T-helper 2 cell treated with Interferon-gamma antibody and Interleukin-4, amounts not matched to agents 5 μg/mL and 100 μg/mL, for 36 hours (primary cell): ENCODE measurements around the gene RAD51B.

Experiments
- DNase-seq: peaks from one replicate; pipeline ENCODE4 v3.0.0; 2021; ENCODE audit warnings: low spot score
- H3K27ac Mint-ChIP-seq: one replicate; pipeline ENCODE4 v1.8.0; 2021; ENCODE audit warnings: mild to moderate bottlenecking, mixed read lengths
- H3K27me3 Mint-ChIP-seq: one replicate; pipeline ENCODE4 v1.8.0; 2021; ENCODE audit warnings: low read depth, mixed read lengths
- H3K36me3 Mint-ChIP-seq: one replicate; pipeline ENCODE4 v1.8.0; 2021; ENCODE audit warnings: low read depth, mixed read lengths
- H3K4me1 Mint-ChIP-seq: one replicate; pipeline ENCODE4 v1.8.0; 2021; ENCODE audit warnings: low read depth, mixed read lengths
- H3K4me3 Mint-ChIP-seq: one replicate; pipeline ENCODE4 v1.8.0; 2022; ENCODE audit warnings: mild to moderate bottlenecking, moderate library complexity, mixed read lengths
- H3K9me3 Mint-ChIP-seq: one replicate; pipeline ENCODE4 v1.8.0; 2021; ENCODE audit warnings: mixed read lengths

The RAD51B gene

DNA sequence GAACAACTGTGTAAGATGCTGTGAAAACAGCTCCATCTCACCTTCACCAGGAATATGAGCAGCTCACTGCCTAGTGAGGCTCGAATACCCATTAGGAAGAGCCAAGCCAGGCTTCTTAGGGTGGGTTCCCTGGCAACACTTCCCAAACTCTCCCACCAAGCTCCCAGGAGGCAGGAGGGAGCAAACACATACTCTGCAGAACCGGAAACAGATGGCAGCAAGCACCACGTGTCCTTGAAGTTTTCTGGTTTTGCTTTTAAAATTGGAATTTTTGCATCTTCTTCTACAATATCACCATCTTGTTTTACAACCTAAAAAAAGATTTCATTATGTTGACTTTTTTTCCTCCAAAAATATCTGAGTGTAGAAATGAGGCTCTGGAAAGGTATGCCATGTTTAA, 786.6 kb downstream of the RAD51B start:
- peaks cover 12% of the 10 kb centered on the region for H3K9me3 Mint-ChIP-seq
- H3K27me3 Mint-ChIP-seq: no peaks in the 10 kb centered on the region
- peaks cover 2% of the 10 kb centered on the region for H3K36me3 Mint-ChIP-seq
- DNase-seq: no peak
- no peak overlapping the region for H3K4me3 Mint-ChIP-seq
- no peak overlapping the region for H3K27ac Mint-ChIP-seq
- peaks cover 5% of the 10 kb centered on the region for H3K4me1 Mint-ChIP-seq

DNA sequence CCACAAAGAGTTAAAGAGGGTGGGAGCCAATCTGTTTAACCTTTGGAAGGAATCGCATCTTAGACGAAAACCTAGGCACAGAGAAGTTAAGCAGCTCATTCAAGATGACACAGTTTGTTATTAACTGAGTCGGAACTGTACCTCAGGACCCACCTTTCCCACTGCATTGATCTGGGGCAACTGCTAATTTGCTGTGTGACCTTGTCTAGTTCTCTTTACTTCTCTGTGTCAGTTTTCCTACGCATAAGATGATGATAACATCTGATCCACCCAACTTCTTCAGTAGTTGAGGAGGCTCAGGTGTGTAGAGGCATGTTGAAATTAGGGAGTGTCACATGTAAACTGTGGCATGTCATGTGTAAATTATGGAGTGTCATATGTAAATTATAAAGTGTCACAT, 787.1 kb downstream of the RAD51B start:
- Mint-ChIP-seq H3K27ac (no peak overlapping the region), H3K36me3 (peaks cover 2% of the 10 kb centered on the region), H3K27me3 (no peaks in the 10 kb centered on the region), H3K4me3 (no peak overlapping the region), H3K4me1 (peaks cover 5% of the 10 kb centered on the region), H3K9me3 (peaks cover 12% of the 10 kb centered on the region)
- DNase-seq: no peak

DNA sequence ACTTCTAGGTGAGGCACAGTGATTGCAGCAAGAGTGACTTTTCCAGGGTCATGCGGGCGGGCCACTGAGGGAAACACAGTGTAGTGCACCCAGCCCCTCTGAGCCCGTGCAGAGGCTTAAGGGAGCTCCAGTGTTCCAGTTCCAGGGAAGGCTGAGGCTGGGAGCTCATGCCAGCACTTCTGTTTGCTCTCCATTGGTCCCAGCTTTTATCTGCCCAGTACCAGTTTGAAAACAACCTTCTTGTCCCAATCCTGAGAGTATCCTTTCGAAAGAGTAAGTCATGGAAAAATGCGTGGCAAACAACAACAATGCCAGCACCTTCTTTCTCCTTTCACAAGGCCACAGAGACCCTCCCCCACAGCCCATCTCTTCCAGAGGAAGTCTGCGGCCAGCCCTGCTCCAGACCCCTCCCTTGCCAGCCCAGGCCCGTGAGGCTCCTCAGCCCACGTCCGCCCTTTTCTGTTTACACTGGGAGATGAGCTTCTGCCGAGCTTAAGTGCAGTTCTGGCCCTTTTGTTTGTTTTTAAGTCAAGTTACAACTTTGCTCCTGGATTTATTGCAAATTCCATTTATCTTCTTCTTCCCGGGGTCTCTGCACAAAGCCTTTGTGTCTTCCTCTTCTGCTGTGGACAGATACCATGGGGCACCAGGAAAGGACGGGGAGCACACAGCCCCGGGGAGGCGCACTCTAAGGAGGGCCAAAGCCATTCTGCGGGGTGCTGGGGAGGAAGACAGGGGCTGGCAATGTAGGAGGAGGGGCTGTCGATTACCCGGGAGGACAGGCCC, 787.7 kb downstream of the RAD51B start:
- Mint-ChIP-seq H3K9me3 (peaks cover 12% of the 10 kb centered on the region), H3K4me3 (no peak overlapping the region), H3K4me1 (peaks cover 5% of the 10 kb centered on the region), H3K27me3 (no peaks in the 10 kb centered on the region), H3K36me3 (peaks cover 2% of the 10 kb centered on the region), H3K27ac (peak overlapping the region; percentile 53)
- no peak for DNase-seq

DNA sequence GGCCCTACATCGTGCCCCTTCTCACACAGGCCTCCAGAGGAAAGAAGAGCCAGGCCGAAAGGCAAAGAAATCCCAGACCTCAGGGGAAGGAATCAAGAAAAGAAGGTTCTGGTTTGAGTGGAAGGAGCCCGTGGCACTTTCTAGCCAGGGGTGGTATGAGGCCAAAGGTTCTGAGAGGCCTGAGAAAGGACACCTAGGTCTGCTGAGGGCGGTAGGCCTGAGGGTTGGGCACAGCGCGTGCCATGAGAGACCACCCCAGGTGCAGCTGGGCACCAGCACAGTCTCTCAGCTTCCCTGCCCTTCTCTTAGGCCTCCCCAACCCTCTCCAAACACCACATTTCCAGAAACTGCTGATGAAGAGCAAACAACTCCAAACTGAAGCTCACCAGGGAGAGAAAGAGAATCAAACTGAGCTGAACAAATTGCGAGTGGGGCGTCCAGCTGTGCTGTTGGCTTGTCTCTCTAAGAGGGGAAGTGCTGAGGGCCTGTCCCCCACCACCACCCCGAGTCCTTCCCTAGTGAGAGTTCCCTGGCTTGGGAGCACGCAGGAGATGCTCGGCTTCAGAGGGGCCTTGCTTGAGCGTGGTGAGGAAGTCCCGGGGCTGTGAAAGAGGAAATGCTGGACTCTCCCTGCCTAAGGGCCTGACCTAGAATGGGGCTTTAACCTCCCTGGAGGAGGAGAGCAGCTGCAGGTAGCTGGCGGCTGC, 788.4 kb downstream of the RAD51B start:
- H3K4me1 Mint-ChIP-seq: peaks cover 5% of the 10 kb centered on the region
- peaks cover 2% of the 10 kb centered on the region for H3K36me3 Mint-ChIP-seq
- H3K4me3 Mint-ChIP-seq: no peak overlapping the region
- peak overlapping the region; percentile 53 for H3K27ac Mint-ChIP-seq
- no peaks in the 10 kb centered on the region for H3K27me3 Mint-ChIP-seq
- peaks cover 12% of the 10 kb centered on the region for H3K9me3 Mint-ChIP-seq
- no peak for DNase-seq

DNA sequence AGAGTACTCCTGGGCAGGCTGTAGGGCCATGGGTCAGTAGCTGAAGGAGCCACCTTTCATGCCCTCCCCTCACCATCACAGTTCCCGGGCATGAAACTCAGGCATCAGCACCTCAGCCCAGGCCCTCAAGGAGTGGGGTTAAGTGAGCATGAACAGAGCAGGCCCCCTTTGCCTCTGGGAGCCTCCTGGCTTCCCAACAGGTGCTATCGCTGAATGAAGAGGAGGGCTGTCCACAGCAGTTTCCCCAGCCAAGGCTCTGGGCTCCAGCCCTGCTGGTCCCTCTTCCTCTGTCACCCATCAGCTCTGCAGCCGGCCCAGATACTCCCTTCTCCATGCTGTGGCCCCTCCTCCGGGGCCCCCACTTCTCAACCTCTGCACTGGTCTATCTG, 789.0 kb downstream of the RAD51B start:
- Mint-ChIP-seq H3K4me1 (peaks cover 5% of the 10 kb centered on the region), H3K27me3 (no peaks in the 10 kb centered on the region), H3K4me3 (no peak overlapping the region), H3K27ac (no peak overlapping the region), H3K36me3 (peaks cover 2% of the 10 kb centered on the region), H3K9me3 (peaks cover 12% of the 10 kb centered on the region)
- DNase-seq: no peak

DNA sequence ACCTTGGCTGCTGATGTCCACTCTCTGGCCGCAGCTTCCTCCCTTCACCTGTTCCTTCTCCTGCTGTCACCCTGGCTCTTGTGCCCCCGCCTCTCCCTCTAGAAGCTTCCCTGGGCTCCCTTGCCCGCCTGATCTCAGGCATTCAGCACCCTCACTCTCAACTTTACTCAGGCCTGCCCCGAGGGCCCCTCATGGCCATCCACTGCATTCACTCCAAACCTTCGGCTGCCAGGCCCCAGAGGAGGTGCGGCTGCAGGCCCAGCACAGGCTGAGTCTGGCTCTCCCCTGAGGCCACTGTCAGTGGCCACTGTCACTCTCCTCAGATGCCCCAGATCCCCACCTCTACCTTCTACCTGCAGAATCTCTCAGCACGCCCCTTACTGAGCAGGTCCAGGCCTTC, 789.4 kb downstream of the RAD51B start:
- peaks cover 2% of the 10 kb centered on the region for H3K36me3 Mint-ChIP-seq
- no peak overlapping the region for H3K4me3 Mint-ChIP-seq
- H3K9me3 Mint-ChIP-seq: peaks cover 16% of the 10 kb centered on the region
- peaks cover 5% of the 10 kb centered on the region for H3K4me1 Mint-ChIP-seq
- no peak overlapping the region for H3K27ac Mint-ChIP-seq
- no peaks in the 10 kb centered on the region for H3K27me3 Mint-ChIP-seq
- no peak for DNase-seq

DNA sequence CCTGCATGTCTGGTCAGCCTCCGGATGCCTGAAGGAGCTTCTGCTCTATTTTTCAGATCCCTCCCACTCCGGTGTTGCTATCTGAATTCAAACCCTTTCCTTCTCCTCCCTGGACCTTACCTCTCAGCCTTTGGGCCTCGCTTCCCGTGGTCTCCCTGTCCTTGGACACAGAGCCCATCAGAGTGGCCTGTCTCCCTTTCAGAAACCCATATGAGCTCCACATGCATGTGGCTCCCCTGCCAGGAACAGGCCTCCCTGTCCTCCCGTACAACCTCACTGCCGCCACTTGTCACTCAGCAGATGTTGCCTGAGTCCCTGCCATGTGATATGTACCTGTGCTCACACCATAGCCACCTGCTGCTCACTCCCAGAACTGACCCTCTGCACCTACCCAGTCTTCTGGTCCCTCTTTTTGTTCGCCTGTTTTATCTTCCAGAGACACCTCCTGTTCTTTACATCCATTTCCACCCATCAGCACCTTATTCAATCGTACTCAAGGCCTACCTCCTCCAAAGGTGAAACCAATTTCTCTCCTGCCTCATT, 790.7 kb downstream of the RAD51B start:
- Mint-ChIP-seq H3K36me3 (peaks cover 2% of the 10 kb centered on the region), H3K27ac (no peak overlapping the region), H3K9me3 (peaks cover 15% of the 10 kb centered on the region), H3K4me3 (no peak overlapping the region), H3K27me3 (no peaks in the 10 kb centered on the region), H3K4me1 (peaks cover 5% of the 10 kb centered on the region)
- DNase-seq: no peak

DNA sequence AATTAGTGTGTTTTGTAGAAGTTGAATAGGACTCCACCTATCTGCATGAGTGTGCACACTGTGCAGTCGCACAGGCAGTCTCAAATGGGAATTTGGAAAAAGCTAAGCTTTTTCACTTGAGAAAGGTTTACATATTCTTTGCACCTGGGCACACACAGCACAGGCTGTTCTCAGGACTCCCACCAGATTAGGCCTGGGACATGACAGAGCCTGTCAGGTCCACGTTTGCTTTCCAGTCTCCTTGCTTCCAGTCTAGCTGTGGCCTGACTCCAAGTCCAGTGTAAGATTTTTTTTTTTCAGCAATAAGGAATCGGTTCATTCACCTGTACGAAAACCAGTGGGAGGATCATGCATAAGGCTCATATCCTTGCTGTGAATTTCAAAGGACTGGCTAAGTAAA, 792.0 kb downstream of the RAD51B start:
- H3K9me3 Mint-ChIP-seq: peaks cover 20% of the 10 kb centered on the region
- no peak for DNase-seq
- peaks cover 3% of the 10 kb centered on the region for H3K36me3 Mint-ChIP-seq
- H3K27me3 Mint-ChIP-seq: no peaks in the 10 kb centered on the region
- peaks cover 5% of the 10 kb centered on the region for H3K4me1 Mint-ChIP-seq
- no peak overlapping the region for H3K4me3 Mint-ChIP-seq
- no peak overlapping the region for H3K27ac Mint-ChIP-seq

DNA sequence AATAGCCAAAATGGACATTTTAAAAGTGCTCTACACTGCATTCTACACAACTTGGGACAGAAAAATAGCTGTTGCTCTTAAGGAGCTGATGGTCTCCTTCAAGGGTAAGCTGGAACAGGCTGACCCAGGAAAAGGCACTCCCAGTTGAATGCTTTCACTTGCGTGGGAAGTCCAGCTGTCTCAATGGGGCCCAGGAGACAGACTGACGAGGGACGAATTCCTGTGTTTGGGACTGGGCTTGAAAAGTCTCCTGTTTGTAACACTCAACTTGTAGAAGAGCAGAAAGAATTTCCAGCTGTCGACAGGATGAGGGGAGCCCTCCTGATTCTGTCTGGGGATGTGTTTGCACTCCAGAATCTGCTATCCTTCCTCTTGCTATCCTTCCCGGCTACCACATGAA, 792.5 kb downstream of the RAD51B start:
- Mint-ChIP-seq H3K4me1 (peaks cover 5% of the 10 kb centered on the region), H3K27me3 (no peaks in the 10 kb centered on the region), H3K9me3 (peaks cover 24% of the 10 kb centered on the region), H3K36me3 (peaks cover 7% of the 10 kb centered on the region), H3K27ac (no peak overlapping the region), H3K4me3 (no peak overlapping the region)
- DNase-seq: no peak

DNA sequence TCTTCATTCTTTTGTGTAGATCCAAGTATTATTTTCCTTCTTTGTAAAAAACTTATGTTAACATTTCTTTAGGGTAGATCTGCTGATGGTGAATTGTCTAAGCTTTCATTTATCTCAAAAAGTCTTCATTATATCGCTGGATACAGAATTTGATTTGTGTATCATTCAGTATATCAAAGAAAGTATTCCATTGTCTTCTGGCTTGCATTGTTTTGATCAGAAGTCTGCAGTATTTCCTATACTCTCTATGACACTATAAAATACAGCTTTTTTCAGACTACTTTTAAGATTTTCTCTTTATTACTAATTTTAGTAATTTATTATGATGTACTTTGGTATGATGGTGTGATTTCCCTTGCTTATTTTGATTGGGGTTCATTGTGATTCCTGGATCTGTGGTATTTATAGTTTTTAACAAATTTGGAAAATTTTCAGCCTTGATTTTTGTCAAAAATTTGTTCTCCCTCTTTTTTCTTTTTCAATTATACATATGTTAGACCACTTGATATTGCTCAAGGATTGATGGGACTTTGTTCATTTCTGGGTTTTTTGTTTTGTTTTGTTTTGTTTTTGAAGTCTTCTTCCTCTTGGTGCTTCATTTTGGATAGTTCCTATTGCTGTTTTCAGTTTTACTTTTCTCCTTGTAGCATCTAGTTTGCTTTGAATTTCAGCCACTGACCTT, 796.8 kb downstream of the RAD51B start:
- Mint-ChIP-seq H3K4me3 (no peak overlapping the region), H3K27me3 (no peaks in the 10 kb centered on the region), H3K4me1 (no peaks in the 10 kb centered on the region), H3K27ac (no peak overlapping the region), H3K36me3 (peaks cover 12% of the 10 kb centered on the region), H3K9me3 (peaks cover 53% of the 10 kb centered on the region)
- DNase-seq: no peak

DNA sequence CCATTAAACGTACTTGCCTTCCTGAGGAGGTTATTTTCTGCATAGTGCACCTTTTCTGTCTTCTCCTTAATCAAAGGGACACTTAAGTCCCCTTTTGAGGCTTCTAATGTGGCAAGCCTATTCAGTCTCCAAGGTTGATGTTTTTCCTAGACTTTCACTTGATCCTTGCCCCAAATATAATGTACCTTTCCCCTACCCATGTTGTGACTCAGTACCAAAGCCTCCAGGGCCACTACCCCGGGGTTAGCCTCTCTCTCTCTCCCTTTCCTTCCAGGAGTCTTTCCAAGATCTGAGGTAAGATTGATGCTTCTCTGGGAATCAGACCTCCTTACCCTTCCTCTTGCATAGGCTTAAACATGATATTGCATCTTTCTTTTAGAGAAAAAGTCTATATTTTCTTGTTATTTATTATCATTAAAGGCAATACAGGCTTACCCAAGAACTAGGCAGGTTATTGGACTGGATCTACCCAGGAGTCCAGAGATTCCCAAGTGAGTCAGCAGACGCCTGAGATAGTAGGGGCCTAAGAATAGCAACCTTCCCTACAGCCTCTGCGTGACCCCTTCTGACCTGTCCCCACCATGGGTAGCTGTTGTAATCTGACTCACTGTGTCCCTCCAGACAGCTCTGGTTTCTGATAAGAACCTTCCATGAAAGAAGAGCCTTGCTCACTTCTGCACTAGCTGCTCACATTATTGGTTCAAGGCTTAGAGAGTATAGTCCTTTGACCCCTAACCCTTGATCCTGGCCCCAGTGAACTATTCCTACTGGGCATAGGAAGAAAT, 800.4 kb downstream of the RAD51B start:
- peaks cover 12% of the 10 kb centered on the region for H3K36me3 Mint-ChIP-seq
- peaks cover 47% of the 10 kb centered on the region for H3K9me3 Mint-ChIP-seq
- H3K4me1 Mint-ChIP-seq: peaks cover 2% of the 10 kb centered on the region
- H3K27me3 Mint-ChIP-seq: no peaks in the 10 kb centered on the region
- H3K4me3 Mint-ChIP-seq: no peak overlapping the region
- no peak overlapping the region for H3K27ac Mint-ChIP-seq
- DNase-seq: no peak

DNA sequence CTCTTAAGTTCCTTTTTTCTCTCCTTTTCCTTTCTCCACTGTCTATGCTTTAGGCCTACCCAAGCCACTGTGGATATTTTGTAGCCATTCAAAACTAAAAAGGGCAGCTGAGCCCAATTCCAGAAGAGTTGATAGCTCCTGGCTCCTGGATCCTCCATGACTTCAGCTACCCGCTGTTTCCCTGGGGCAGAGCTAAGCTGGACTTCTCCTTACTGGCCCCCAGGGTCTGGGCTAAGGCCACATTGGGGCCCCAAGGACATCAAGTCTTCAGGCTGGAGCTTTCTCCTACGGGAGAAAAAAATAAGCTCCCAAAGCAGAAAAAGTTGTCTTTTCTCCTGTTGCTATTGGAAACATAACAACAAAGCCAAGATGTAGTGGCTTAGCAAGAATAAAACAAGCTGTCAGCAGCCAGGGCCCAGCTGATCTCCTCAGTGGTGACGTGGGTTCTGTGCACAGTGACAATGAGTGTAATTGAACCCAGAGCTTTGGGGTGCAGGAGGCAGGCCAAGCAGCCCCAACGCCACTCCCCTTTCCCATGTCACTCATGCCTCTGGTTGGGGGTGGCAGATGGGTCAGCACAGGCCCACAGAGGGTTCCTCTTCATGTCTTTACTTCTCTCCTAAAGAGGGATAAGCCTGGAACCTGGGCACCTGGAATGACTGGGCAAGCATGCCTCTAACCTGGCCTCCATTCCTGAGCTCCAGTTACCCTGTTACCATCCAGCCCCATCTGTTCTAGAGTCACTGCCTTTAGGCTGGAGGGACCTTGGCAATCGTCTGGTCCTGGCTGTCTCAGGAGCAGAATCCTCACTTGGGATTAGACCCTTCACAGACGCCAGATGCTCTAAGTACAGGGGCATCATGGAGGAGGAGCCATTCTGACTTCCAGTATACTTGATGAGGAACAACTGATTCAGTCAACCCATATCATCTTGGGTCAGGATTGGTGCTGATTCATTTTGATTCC, 802.1 kb downstream of the RAD51B start:
- Mint-ChIP-seq H3K27me3 (no peaks in the 10 kb centered on the region), H3K27ac (no peak overlapping the region), H3K36me3 (peaks cover 8% of the 10 kb centered on the region), H3K4me1 (peaks cover 2% of the 10 kb centered on the region), H3K9me3 (peaks cover 36% of the 10 kb centered on the region), H3K4me3 (no peak overlapping the region)
- DNase-seq: no peak

DNA sequence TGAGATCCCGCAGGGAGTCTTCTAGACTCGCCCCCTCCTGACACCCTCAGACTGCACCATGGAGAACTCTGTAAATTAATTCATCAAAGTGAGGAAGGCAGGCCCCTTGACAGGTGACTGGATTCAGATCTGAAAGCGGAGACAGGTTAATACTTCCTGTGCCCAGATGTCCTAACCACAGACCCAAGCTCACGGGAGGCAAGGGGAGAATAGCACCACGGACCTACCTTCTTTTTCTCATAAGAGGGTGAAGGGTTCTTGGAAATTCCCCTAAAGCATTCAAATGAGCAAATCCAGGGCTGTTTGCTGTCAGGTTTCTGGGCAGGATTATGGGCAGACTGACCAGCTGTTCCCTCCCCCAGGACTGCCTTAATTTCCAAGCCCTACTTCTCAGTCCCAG, 803.3 kb downstream of the RAD51B start:
- no peak for DNase-seq
- peaks cover 26% of the 10 kb centered on the region for H3K9me3 Mint-ChIP-seq
- H3K27me3 Mint-ChIP-seq: peaks cover 4% of the 10 kb centered on the region
- H3K36me3 Mint-ChIP-seq: peaks cover 2% of the 10 kb centered on the region
- H3K4me3 Mint-ChIP-seq: no peak overlapping the region
- peaks cover 7% of the 10 kb centered on the region for H3K4me1 Mint-ChIP-seq
- H3K27ac Mint-ChIP-seq: no peak overlapping the region
